H7 (cell line): ENCODE data around the gene FAM237B. TPM values are rescaled to one million over a fixed set of nuclear protein-coding genes. Genes with fewer than 3 reads are reported as not detected.

Source experiments
- DNase-seq: peaks from one replicate; pipeline ENCODE4 v3.0.0; 2012
- H3K27me3 ChIP-seq: 2 replicates; pipeline ENCODE4 v1.6.0; 2011; ENCODE audit warnings: mild to moderate bottlenecking, low read length; ENCODE audit not compliant: control insufficient read depth, insufficient read depth
- H3K36me3 ChIP-seq: replicated peaks from 2 replicates; pipeline ENCODE4 v1.5.1; 2011; ENCODE audit warnings: low read length; ENCODE audit not compliant: control insufficient read depth, insufficient read depth
- H3K4me3 ChIP-seq: 2 replicates; pipeline ENCODE4 v1.5.1; 2011; ENCODE audit warnings: low read depth, mild to moderate bottlenecking, control low read depth, low read length, moderate library complexity; ENCODE audit not compliant: insufficient read depth
- total RNA-seq: library from RNA; depleted of rRNA; stranded (reverse); fragments of >200 nt; shearing (Covaris generic); gene quantifications from 2 replicates; pipeline ENCODE4 v1.2.3, GENCODE V29; 2014; rRNA removed

FAM237B gene
- total RNA-seq, 1 experiment from 2014 or later = not detected

DNA sequence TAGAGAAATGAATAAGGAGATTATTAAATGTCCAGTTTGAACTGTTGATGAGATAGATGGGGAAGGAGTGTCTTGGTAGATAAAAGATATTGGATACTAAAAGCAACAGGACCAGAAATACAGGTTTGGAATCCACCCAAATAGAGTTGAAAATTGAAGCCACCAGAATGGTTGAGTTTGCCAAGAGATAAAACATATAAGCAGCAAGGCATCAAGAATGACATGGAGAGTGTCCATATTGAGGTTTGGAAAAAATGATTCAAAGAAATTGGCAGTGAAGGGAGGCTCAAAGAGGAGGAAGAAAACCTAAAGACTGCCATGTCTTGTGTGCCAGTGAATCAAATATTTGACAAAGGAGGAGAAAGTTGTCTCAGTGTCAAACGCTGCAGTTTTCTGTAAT lies 51.9 kb downstream of the FAM237B start:
- no peak for DNase-seq
- Histone ChIP-seq H3K36me3 (no peaks in the 10 kb centered on the region), H3K27me3 (no peaks in the 10 kb centered on the region), H3K4me3 (no peak overlapping the region)

- Histone ChIP-seq H3K27me3 (no peaks in the 10 kb centered on the region), H3K4me3 (no peak overlapping the region), H3K36me3 (no peaks in the 10 kb centered on the region)
- no peak for DNase-seq
Observed at GRCh38 chr7:90267263-90267858, 53.7 kb downstream of the FAM237B start.

- H3K27me3 ChIP-seq = no peaks in the 10 kb centered on the region
- H3K36me3 ChIP-seq = no peaks in the 10 kb centered on the region
- no peak for DNase-seq
- H3K4me3 ChIP-seq = no peak overlapping the region
Observed at GRCh38 chr7:90266808-90267207, 54.3 kb downstream of the FAM237B start.

Other genes starting within 250 kb of the FAM237B start
- gene STEAP1, start 166.8 kb downstream of the FAM237B start, total RNA-seq = 1.9 and 3.3 TPM in 2 replicates
- gene STEAP2, start 109.6 kb downstream of the FAM237B start, total RNA-seq = 8.8 and 15.1 TPM in 2 replicates
- 2.0 and 2.9 TPM in 2 replicates for gene CFAP69, start 76.1 kb downstream of the FAM237B start, total RNA-seq
- gene GTPBP10, start 25.4 kb upstream of the FAM237B start, total RNA-seq = 12.7 and 14.6 TPM in 2 replicates
- gene CLDN12, start 82.2 kb upstream of the FAM237B start, total RNA-seq = 31.5 and 38.6 TPM in 2 replicates
- gene PTTG1IP2, start 148.3 kb upstream of the FAM237B start, total RNA-seq = 0.90 TPM in 1 of 2 replicates, not detected in the other